ENCODE results near the gene TMEM131.

TMEM131 gene

DNA sequence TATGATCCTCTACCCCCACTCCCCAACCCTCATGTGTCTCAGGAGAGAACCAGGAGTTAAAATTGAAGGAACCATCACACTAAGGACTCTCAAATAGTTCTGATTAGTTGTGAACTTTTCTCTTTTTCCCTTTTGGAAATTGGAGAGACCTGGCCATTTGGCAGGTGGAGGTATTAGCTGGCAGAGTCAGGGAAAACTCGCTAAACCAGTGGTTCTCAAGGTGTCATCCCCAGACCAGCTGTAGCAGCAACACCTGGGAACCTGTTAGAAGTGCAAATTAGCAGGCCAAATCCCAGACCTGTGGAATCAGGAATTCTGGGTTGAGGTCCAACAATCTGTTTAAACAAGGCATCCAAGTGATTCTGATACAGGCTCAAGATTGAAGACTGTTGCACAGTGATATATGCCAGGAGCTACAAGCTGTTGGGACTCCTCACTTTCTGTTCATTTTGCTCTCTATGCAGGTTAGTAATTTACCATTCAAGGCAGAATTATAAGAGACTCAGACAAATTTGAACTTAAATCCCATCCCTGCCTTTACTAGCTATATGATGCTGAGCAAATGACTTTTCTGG, 2.8 kb upstream of the TMEM131 start:
- TF ChIP-seq, protein P1, sequence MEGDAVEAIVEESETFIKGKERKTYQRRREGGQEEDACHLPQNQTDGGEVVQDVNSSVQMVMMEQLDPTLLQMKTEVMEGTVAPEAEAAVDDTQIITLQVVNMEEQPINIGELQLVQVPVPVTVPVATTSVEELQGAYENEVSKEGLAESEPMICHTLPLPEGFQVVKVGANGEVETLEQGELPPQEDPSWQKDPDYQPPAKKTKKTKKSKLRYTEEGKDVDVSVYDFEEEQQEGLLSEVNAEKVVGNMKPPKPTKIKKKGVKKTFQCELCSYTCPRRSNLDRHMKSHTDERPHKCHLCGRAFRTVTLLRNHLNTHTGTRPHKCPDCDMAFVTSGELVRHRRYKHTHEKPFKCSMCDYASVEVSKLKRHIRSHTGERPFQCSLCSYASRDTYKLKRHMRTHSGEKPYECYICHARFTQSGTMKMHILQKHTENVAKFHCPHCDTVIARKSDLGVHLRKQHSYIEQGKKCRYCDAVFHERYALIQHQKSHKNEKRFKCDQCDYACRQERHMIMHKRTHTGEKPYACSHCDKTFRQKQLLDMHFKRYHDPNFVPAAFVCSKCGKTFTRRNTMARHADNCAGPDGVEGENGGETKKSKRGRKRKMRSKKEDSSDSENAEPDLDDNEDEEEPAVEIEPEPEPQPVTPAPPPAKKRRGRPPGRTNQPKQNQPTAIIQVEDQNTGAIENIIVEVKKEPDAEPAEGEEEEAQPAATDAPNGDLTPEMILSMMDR (IDR thresholded peaks at IDR 0.05; ENCODE audit: low read length, missing control alignments) = no peak
- H3K4me3 ChIP-seq (replicated peaks; ENCODE audit: low read depth, low read length) = no peak overlapping the region
- DNase-seq (ENCODE audit: low read depth) = no peak

DNA sequence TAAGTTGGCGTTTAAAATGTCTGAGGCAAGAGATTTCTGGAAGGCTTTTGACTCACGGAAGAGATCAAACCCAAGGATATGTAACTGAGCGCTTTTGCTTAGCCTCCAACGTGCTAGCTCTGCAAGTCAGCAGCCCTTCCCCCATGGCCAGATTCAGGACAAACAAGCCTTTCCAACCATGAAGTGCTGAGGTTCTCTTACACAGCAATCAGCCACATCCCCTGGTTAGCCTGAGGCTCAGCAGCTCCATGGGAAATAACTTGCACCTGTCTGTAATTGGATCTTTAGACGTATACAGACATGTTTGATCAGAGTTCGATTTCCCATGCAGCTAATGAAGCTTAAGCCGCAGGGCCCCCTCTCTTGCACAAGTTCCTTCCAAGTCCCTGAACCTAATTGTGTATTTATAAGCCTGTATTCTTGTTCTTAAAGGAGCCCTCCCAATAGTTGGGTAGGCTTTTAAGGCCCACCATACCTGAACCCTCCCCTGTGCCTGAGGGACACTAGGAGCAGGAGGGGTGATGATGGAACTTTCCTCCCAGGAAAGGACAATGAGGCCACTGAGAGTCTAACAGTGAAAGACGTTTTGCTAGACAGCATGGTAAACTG, 2.1 kb upstream of the TMEM131 start:
- H3K4me3 ChIP-seq (replicated peaks; ENCODE audit: low read depth, low read length) = no peak overlapping the region
- TF ChIP-seq, protein P1 (IDR thresholded peaks at IDR 0.05; ENCODE audit: low read length, missing control alignments) = no peak
- DNase-seq (ENCODE audit: low read depth) = no peak

DNA sequence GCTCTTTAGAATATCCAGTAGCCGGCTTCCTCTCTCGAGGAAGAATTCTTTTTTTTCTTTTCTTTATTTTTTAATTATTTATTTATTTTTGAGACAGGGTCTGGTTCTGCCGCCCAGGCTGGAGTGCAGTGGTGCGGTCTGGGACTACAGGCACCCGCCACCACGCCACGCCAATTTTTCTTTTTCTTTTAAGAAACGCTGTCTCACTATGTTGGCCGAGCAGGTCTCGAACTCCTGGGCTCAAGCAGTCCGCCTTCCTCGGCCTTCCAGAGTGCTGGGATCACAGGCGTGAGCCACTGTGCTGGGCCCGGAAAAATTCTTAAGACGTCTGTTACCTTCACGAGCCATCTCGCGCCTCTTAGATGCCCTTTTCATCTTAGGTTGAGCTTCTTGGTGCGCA, 931 bp upstream of the TMEM131 start:
- H3K4me3 ChIP-seq (replicated peaks; ENCODE audit: low read depth, low read length) = peak overlapping the region; percentile 87
- TF ChIP-seq, protein P1 (IDR thresholded peaks at IDR 0.05; ENCODE audit: low read length, missing control alignments) = no peak
- no peak for DNase-seq (ENCODE audit: low read depth)

DNA sequence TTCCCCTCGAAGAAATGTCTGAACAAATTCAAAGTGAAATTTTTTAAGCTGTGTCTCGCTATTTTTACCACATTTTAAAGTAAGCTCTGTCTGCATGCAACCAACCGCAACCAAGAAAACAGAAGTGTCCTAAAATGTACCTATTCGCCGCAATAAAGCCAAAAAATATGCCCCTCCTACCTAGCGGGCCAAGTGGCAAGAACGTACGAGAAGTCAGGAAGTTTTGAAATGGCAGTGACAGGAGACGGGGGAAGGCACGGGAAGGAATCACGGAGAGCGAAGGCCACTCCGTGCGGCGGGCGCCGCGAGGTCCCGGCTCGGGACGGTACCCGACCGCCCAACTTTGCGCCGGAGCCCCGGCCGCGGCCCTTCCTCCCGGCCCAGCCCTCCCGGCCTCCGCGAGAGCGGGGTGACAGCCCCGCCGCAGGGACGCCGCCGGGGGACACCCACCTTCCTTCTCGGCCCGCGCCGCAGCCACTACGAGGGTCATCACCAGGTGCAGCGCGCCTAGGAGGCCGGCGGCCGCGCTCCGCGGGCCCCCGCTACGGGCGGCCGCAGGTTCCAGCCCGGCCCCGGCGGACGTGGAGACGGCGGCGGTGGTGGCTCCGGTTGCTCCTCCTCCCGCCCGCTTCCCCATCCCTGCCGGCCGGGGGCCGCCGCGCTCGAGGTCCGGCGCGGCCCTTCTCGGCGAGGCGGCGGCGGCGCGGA, 568 bp downstream of the TMEM131 start:
- DNase-seq (ENCODE audit: low read depth) = peak; percentile 51
- H3K4me3 ChIP-seq (replicated peaks; ENCODE audit: low read depth, low read length) = peak overlapping the region; percentile 87
- TF ChIP-seq, protein P1 (IDR thresholded peaks at IDR 0.05; ENCODE audit: low read length, missing control alignments) = no peak

GRCh38 chr2:97994476-97994875, 1.3 kb downstream of the TMEM131 start:
- no peak for DNase-seq (ENCODE audit: low read depth)
- peak overlapping the region; percentile 87 for H3K4me3 ChIP-seq (replicated peaks; ENCODE audit: low read depth, low read length)
- TF ChIP-seq, protein P1 (IDR thresholded peaks at IDR 0.05; ENCODE audit: low read length, missing control alignments) = no peak

DNA sequence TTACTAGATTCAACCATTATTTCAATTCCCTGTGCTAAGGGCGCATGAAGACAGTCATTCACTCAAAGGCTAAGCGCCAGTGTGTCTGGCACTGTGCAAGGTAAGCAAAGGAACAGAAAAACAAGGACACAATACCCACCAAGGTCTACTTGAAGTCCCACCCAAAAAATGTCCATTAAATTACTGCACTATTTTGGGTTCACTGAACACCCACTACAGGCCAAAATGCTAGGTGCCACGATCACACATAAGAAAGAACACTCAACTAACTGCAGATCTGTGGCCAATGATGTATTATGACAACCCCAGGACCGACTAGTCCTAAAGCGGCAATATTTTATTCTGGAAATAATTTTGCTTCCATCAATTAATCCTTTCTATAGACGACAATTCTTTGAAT, 1.8 kb downstream of the TMEM131 start:
- H3K4me3 ChIP-seq (replicated peaks; ENCODE audit: low read depth, low read length) = peak overlapping the region; percentile 87

More for the DNA sequence above, 1.8 kb downstream of the TMEM131 start:
- TF ChIP-seq, protein P1 (IDR thresholded peaks at IDR 0.05; ENCODE audit: low read length, missing control alignments) = no peak
- DNase-seq (ENCODE audit: low read depth) = no peak

Measured in fibroblast of pulmonary artery (primary cell).